NB4 (cell line): ENCODE measurements around the gene MTURN.
"Not testable (repeated sequence)": the region's sequence is repeated elsewhere in the genome, so short reads cannot be mapped to it uniquely, and the experiment has no call there.

ENCODE experiments used
- MAX ChIP-seq: IDR thresholded peaks from 2 replicates; pipeline ENCODE4 v1.6.1; 2011; ENCODE audit warnings: low read depth, low read length
- POLR2A ChIP-seq: IDR thresholded peaks from 2 replicates; pipeline ENCODE4 v1.6.1; 2011; ENCODE audit warnings: mild to moderate bottlenecking; ENCODE audit not compliant: insufficient read length; ENCODE audit errors: extremely low read depth
- TF ChIP-seq, protein P1 (sequence below): IDR thresholded peaks from one replicate; pipeline ENCODE4 v1.5.1; 2012; ENCODE audit warnings: low read depth, low read length

GRCh38 chr7:30098599-30098998 lies 36.2 kb upstream of the MTURN start:
- not testable (repeated sequence) for TF ChIP-seq MAX, POLR2A
- TF ChIP-seq, protein P1, sequence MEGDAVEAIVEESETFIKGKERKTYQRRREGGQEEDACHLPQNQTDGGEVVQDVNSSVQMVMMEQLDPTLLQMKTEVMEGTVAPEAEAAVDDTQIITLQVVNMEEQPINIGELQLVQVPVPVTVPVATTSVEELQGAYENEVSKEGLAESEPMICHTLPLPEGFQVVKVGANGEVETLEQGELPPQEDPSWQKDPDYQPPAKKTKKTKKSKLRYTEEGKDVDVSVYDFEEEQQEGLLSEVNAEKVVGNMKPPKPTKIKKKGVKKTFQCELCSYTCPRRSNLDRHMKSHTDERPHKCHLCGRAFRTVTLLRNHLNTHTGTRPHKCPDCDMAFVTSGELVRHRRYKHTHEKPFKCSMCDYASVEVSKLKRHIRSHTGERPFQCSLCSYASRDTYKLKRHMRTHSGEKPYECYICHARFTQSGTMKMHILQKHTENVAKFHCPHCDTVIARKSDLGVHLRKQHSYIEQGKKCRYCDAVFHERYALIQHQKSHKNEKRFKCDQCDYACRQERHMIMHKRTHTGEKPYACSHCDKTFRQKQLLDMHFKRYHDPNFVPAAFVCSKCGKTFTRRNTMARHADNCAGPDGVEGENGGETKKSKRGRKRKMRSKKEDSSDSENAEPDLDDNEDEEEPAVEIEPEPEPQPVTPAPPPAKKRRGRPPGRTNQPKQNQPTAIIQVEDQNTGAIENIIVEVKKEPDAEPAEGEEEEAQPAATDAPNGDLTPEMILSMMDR: not testable (repeated sequence)
